Measurements from ENCODE around the gene MTNR1B. TPM values are rescaled to one million over a fixed set of nuclear protein-coding genes. Genes with fewer than 3 reads are reported as not detected.

Gene MTNR1B
- total and polyA plus RNA-seq, 2 donors (not counting 1 experiment from before 2014, with no cell fraction given) = not detected

DNA sequence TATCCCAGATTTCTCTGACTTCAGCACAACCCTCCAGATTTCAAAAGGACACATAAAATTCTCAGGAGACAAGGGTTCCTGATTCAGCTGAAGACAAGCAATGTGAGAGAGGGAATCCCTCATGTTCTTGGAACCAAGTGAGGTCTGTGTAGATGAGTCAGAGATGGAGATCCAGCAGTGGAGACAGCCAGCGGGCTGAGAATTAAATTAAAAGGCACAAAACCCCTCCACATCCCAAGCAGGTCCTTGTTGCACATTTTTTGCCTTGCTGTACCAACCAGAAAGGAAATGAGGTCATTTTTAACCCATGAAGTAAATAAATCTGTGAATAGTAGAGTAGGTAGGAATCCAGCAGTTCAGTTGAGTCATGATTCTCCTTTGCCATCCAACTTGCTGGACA, 9.7 kb downstream of the MTNR1B start:
- Histone ChIP-seq H3K4me2 (replicated peaks; ENCODE audit: low read depth, low read length, poor library complexity, severe bottlenecking) (no peak overlapping the region), H3K27me3 (replicated peaks in 1 of 4; ENCODE audit: control extremely low read depth in 1 of 4, control insufficient read depth in 3 of 4, insufficient read depth in 4 of 4, low read length in 3 of 4) (no peaks in the 10 kb centered on the region), H3K4me1 (ENCODE audit: control insufficient read depth in 2 of 2, insufficient read depth in 2 of 2, low read length in 2 of 2) (no peaks in the 10 kb centered on the region), H3K9ac (ENCODE audit: low read length) (no peak overlapping the region), H3K9me3 (ENCODE audit: control extremely low read depth in 1 of 3, control insufficient read depth in 2 of 3, insufficient read depth in 1 of 3, low read length in 2 of 3) (peaks cover 0 to 9% (median 0%) of the 10 kb centered on the region in 3 donors), H3K36me3 (replicated peaks in 1 of 2; ENCODE audit: control extremely low read depth in 1 of 2, control insufficient read depth in 1 of 2, extremely low read depth in 1 of 2, insufficient read depth in 2 of 2, low read length in 1 of 2) (no peaks in the 10 kb centered on the region), H3K4me3 (ENCODE audit: control extremely low read depth in 1 of 5, extremely low read depth in 1 of 5, insufficient read depth in 1 of 5, low read depth in 2 of 5, low read length in 4 of 5) (no peak overlapping the region), H2AFZ (ENCODE audit: insufficient read depth, low read depth, low read length, poor library complexity, severe bottlenecking) (no peak overlapping the region), H3K27ac (ENCODE audit: low read length in 2 of 2) (no peak overlapping the region), H3K79me2 (ENCODE audit: control insufficient read depth, insufficient read depth, low read length) (no peaks in the 10 kb centered on the region), H4K20me1 (ENCODE audit: control insufficient read depth, insufficient read depth, low read length, poor library complexity, severe bottlenecking) (no peaks in the 10 kb centered on the region)
- ChIA-PET POLR2A (no interaction called here), CTCF (no interaction called here)
- H3K9me3 Mint-ChIP-seq (ENCODE audit: insufficient read depth) = no peaks in the 10 kb centered on the region
- no peak overlapping the region for H3K4me3 Mint-ChIP-seq
- no peak for ATAC-seq (ENCODE audit: low read depth)
- no peak overlapping the region for H3K27ac Mint-ChIP-seq
- no CpG with 5 or more reads among the region's 1 CpG for WGBS (ENCODE audit: insufficient coverage)
- no peak for TF ChIP-seq EZH2 (IDR thresholded peaks at IDR 0.05; ENCODE audit: borderline replicate concordance, insufficient read depth, low read depth, low read length, poor library complexity, severe bottlenecking)
- TF ChIP-seq, protein P1, sequence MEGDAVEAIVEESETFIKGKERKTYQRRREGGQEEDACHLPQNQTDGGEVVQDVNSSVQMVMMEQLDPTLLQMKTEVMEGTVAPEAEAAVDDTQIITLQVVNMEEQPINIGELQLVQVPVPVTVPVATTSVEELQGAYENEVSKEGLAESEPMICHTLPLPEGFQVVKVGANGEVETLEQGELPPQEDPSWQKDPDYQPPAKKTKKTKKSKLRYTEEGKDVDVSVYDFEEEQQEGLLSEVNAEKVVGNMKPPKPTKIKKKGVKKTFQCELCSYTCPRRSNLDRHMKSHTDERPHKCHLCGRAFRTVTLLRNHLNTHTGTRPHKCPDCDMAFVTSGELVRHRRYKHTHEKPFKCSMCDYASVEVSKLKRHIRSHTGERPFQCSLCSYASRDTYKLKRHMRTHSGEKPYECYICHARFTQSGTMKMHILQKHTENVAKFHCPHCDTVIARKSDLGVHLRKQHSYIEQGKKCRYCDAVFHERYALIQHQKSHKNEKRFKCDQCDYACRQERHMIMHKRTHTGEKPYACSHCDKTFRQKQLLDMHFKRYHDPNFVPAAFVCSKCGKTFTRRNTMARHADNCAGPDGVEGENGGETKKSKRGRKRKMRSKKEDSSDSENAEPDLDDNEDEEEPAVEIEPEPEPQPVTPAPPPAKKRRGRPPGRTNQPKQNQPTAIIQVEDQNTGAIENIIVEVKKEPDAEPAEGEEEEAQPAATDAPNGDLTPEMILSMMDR (IDR thresholded peaks at IDR 0.05) = no peak
- H3K4me1 Mint-ChIP-seq = no peaks in the 10 kb centered on the region
- intact Hi-C loops (cut with micrococcal nuclease) = no loop called here
- H3K27me3 Mint-ChIP-seq = peaks cover 4% of the 10 kb centered on the region
- no peak for DNase-seq

DNA sequence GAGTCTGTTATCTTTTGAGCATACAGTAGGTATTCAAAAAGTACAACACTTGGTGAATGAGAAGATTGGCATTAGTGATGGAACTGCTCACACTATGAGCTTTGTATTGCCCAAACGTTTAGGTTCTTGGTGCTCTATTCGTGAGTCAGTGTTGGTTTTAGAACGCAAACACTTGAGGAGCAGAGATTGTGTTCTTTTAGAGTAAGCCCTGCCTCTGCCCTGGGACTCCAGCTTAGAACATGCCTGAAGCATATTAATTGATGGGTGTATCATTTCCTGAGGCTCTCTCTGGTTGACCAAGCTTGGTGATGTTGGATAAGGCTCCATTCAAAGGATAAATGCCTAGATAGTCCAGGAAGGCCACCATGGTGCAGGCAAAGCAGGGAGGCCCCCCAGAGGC, 10.9 kb downstream of the MTNR1B start:
- intact Hi-C loops (cut with micrococcal nuclease) = no loop called here
- H3K4me1 ChIP-seq (ENCODE audit: control insufficient read depth in 2 of 2, insufficient read depth in 2 of 2, low read length in 2 of 2) = no peaks in the 10 kb centered on the region
- no peaks in the 10 kb centered on the region for H4K20me1 ChIP-seq (ENCODE audit: control insufficient read depth, insufficient read depth, low read length, poor library complexity, severe bottlenecking)
- POLR2A ChIA-PET = no interaction called here
- no peak overlapping the region for H3K4me3 ChIP-seq (ENCODE audit: control extremely low read depth in 1 of 5, extremely low read depth in 1 of 5, insufficient read depth in 1 of 5, low read depth in 2 of 5, low read length in 4 of 5)
- H2AFZ ChIP-seq (ENCODE audit: insufficient read depth, low read depth, low read length, poor library complexity, severe bottlenecking) = no peak overlapping the region
- Mint-ChIP-seq H3K27ac (no peak overlapping the region), H3K27me3 (peaks cover 4% of the 10 kb centered on the region), H3K9me3 (ENCODE audit: insufficient read depth) (no peaks in the 10 kb centered on the region), H3K4me1 (no peaks in the 10 kb centered on the region), H3K4me3 (no peak overlapping the region)
- DNase-seq = no peak
- no peak for ATAC-seq (ENCODE audit: low read depth)
- CTCF ChIA-PET = no interaction called here
- H3K4me2 ChIP-seq (replicated peaks; ENCODE audit: low read depth, low read length, poor library complexity, severe bottlenecking) = no peak overlapping the region
- H3K9me3 ChIP-seq (ENCODE audit: control extremely low read depth in 1 of 3, control insufficient read depth in 2 of 3, insufficient read depth in 1 of 3, low read length in 2 of 3) = peaks cover 0 to 9% (median 0%) of the 10 kb centered on the region in 3 donors
- H3K36me3 ChIP-seq (replicated peaks in 1 of 2; ENCODE audit: control extremely low read depth in 1 of 2, control insufficient read depth in 1 of 2, extremely low read depth in 1 of 2, insufficient read depth in 2 of 2, low read length in 1 of 2) = no peaks in the 10 kb centered on the region
- H3K79me2 ChIP-seq (ENCODE audit: control insufficient read depth, insufficient read depth, low read length) = no peaks in the 10 kb centered on the region
- H3K27ac ChIP-seq (ENCODE audit: low read length in 2 of 2) = no peak overlapping the region
- H3K27me3 ChIP-seq (replicated peaks in 1 of 4; ENCODE audit: control extremely low read depth in 1 of 4, control insufficient read depth in 3 of 4, insufficient read depth in 4 of 4, low read length in 3 of 4) = no peaks in the 10 kb centered on the region
- TF ChIP-seq, protein P1 (IDR thresholded peaks at IDR 0.05) = no peak
- TF ChIP-seq EZH2 (IDR thresholded peaks at IDR 0.05; ENCODE audit: borderline replicate concordance, insufficient read depth, low read depth, low read length, poor library complexity, severe bottlenecking) = no peak
- WGBS (ENCODE audit: insufficient coverage) = 90% methylated on average over 3 of the region's 3 CpGs
- H3K9ac ChIP-seq (ENCODE audit: low read length) = no peak overlapping the region

All from B cell (primary cell).